ENCODE measurements around the gene CBX4. TPM values are rescaled to one million over a fixed set of nuclear protein-coding genes. Genes with fewer than 3 reads are reported as not detected.

The CBX4 gene
- total and polyA plus RNA-seq, 2 of the 13 experiments (the other 11 are each of a cell fraction or from before 2014, with no cell fraction given), result 25.8 to 50.8 TPM

GRCh38 chr17:79844869-79845600, 5.8 kb upstream of the CBX4 start (continued):
- TF ChIP-seq ZNF7 (CRISPR knock-in tag; IDR thresholded peaks at IDR 0.05) (no peak), SMC3 (IDR thresholded peaks at IDR 0.05; ENCODE audit: low read length) (no peak), PLSCR1 (CRISPR knock-in tag; IDR thresholded peaks at IDR 0.05; ENCODE audit: borderline replicate concordance) (no peak), KLF9 (CRISPR knock-in tag; IDR thresholded peaks at IDR 0.05; ENCODE audit: low read depth) (no peak; the same call in 1 of the 2 replicates), ZNF672 (CRISPR knock-in tag; IDR thresholded peaks at IDR 0.05) (no peak), ZNF280D (CRISPR knock-in tag; IDR thresholded peaks at IDR 0.05) (no peak), KAT2B (IDR thresholded peaks at IDR 0.05; ENCODE audit: borderline replicate concordance, low read depth, low read length) (no peak; the same call in 1 of the 2 replicates), MYNN (CRISPR knock-in tag; IDR thresholded peaks at IDR 0.05; ENCODE audit: low read depth) (no peak), ZNF30 (CRISPR knock-in tag; IDR thresholded peaks at IDR 0.05) (peak; percentile 47; the same call in 1 of the 2 replicates), STAG1 (CRISPR knock-in tag; IDR thresholded peaks at IDR 0.05) (peak; percentile 58), ZBTB20 (CRISPR knock-in tag; IDR thresholded peaks at IDR 0.05; ENCODE audit: borderline replicate concordance, low read depth) (peak; percentile 62; the same call in 1 of the 2 replicates), ZNF839 (CRISPR knock-in tag; IDR thresholded peaks at IDR 0.05; ENCODE audit: borderline replicate concordance) (no peak), SRSF4 (IDR thresholded peaks at IDR 0.05; ENCODE audit: low read depth, low read length, poor library complexity, severe bottlenecking) (no peak), TRIM22 (IDR thresholded peaks at IDR 0.05) (no peak), MTF1 (CRISPR knock-in tag; IDR thresholded peaks at IDR 0.05) (no peak), ZNF232 (CRISPR knock-in tag; IDR thresholded peaks at IDR 0.05; ENCODE audit: borderline replicate concordance) (peak; percentile 77; the same call in 1 of the 2 replicates), WIZ (CRISPR knock-in tag; IDR thresholded peaks at IDR 0.05) (no peak; the same call in 1 of the 2 replicates), ZNF10 (CRISPR knock-in tag; IDR thresholded peaks at IDR 0.05; ENCODE audit: borderline replicate concordance, low read depth) (no peak), ISX (CRISPR knock-in tag; conservative IDR thresholded peaks at IDR 0.05) (no peak), ASH2L (IDR thresholded peaks at IDR 0.05; ENCODE audit: insufficient read length, low read depth, low read length) (peak; percentile 78), FOXK1 (CRISPR knock-in tag; IDR thresholded peaks at IDR 0.05; ENCODE audit: borderline replicate concordance, low read depth) (peak; percentile 47; the same call in 1 of the 2 replicates), ZMAT3 (CRISPR knock-in tag; conservative IDR thresholded peaks at IDR 0.05) (peak; percentile 83), BRD4 (CRISPR knock-in tag; IDR thresholded peaks at IDR 0.05) (peak; percentile 78; the same call in 1 of the 2 replicates)
